CD14-positive monocyte (primary cell): ENCODE results near the gene PCID2. TPM values are rescaled to one million over a fixed set of nuclear protein-coding genes. Genes with fewer than 3 reads are reported as not detected.

Source experiments
- DNase-seq, 3 donors: peaks; one replicate each; pipeline ENCODE4 v3.0.0-alpha.2; 2011 to 2022
- H2AFZ ChIP-seq: 2 replicates; pipeline ENCODE4 v1.6.0; 2012; ENCODE audit warnings: mild to moderate bottlenecking, low read depth, low read length, inconsistent platforms; ENCODE audit not compliant: insufficient read depth, poor library complexity, severe bottlenecking
- H3K27ac ChIP-seq, 2 donors: 1 replicate in 1 of 2; 2 replicates in 1 of 2; pipeline ENCODE4 v1.5.1; 2012 to 2013; ENCODE audit warnings: low read length in 2 of 2, control low read depth in 1 of 2, inconsistent platforms in 1 of 2, low read depth in 1 of 2, mild to moderate bottlenecking in 1 of 2
- H3K27me3 ChIP-seq, 2 donors: one replicate each; pipeline versions ENCODE4 v1.6.0 to v1.6.1; 2011 to 2013; ENCODE audit warnings: low read length in 2 of 2; ENCODE audit not compliant: control insufficient read depth in 2 of 2, insufficient read depth in 2 of 2
- H3K36me3 ChIP-seq, 2 donors: replicated peaks in 1 of 2; 1 replicate in 1 of 2; 2 replicates in 1 of 2; pipeline versions ENCODE4 v1.5.1 to v1.6.1; 2012 to 2013; ENCODE audit warnings: low read length in 2 of 2, control low read depth in 1 of 2, inconsistent platforms in 1 of 2, mild to moderate bottlenecking in 1 of 2; ENCODE audit not compliant: insufficient read depth in 2 of 2, control insufficient read depth in 1 of 2
- H3K4me1 ChIP-seq, 2 donors: 1 replicate in 1 of 2; 2 replicates in 1 of 2; pipeline versions ENCODE4 v1.5.1 to v1.6.1; 2012 to 2013; ENCODE audit warnings: low read length in 2 of 2, control low read depth in 1 of 2, inconsistent platforms in 1 of 2, mild to moderate bottlenecking in 1 of 2, moderate library complexity in 1 of 2; ENCODE audit not compliant: insufficient read depth in 2 of 2, control insufficient read depth in 1 of 2
- H3K4me2 ChIP-seq: replicated peaks from 2 replicates; pipeline ENCODE3; 2012; ENCODE audit warnings: low read length, moderate library complexity, mild to moderate bottlenecking; ENCODE audit not compliant: poor library complexity, severe bottlenecking; ENCODE audit errors: extremely low read depth
- H3K4me3 ChIP-seq, 3 experiments: fragments of 200-600 bp in 1 of 3; sonication (generic) in 1 of 3; replicated peaks in 1 of 3; 1 replicate in 2 of 3; 2 replicates in 1 of 3; pipeline ENCODE4 v1.5.1; 2011 to 2013; ENCODE audit warnings: low read length in 3 of 3, mild to moderate bottlenecking in 3 of 3, control low read depth in 2 of 3, low read depth in 2 of 3, inconsistent platforms in 1 of 3, moderate library complexity in 1 of 3
- H3K79me2 ChIP-seq: 2 replicates; pipeline ENCODE4 v1.6.0; 2012; ENCODE audit warnings: mild to moderate bottlenecking, control low read depth, inconsistent platforms, low read length, moderate library complexity; ENCODE audit not compliant: insufficient read depth
- H3K9ac ChIP-seq: 2 replicates; pipeline ENCODE4 v1.6.0; 2017; ENCODE audit warnings: low read length, mild to moderate bottlenecking; ENCODE audit not compliant: insufficient read depth, poor library complexity, severe bottlenecking
- H3K9me3 ChIP-seq, 2 donors: replicated peaks in 1 of 2; 1 replicate in 1 of 2; 2 replicates in 1 of 2; pipeline versions ENCODE4 v1.5.1 to v1.6.1; 2012 to 2013; ENCODE audit warnings: low read length in 2 of 2, control low read depth in 1 of 2; ENCODE audit not compliant: control insufficient read depth in 1 of 2, insufficient read depth in 1 of 2
- H4K20me1 ChIP-seq: 2 replicates; pipeline ENCODE4 v1.6.0; 2012; ENCODE audit warnings: mild to moderate bottlenecking, low read length, control low read depth, moderate library complexity; ENCODE audit not compliant: insufficient read depth
- H3K27ac Mint-ChIP-seq, 7 donors: one replicate each; pipeline ENCODE4 v1.8.0; 2020; ENCODE audit warnings: mild to moderate bottlenecking in 7 of 7, mixed read lengths in 7 of 7, moderate library complexity in 6 of 7, inconsistent platforms in 2 of 7
- H3K27me3 Mint-ChIP-seq, 3 donors: one replicate each; pipeline ENCODE4 v1.8.0; 2021 to 2022; ENCODE audit warnings: low read depth in 3 of 3, mild to moderate bottlenecking in 3 of 3, mixed read lengths in 3 of 3, moderate library complexity in 3 of 3, inconsistent platforms in 1 of 3
- H3K36me3 Mint-ChIP-seq, 2 donors: one replicate each; pipeline ENCODE4 v1.8.0; 2020; ENCODE audit warnings: mixed read lengths in 2 of 2, inconsistent platforms in 1 of 2, mild to moderate bottlenecking in 1 of 2
- H3K4me1 Mint-ChIP-seq: one replicate; pipeline ENCODE4 v1.8.0; 2020; ENCODE audit warnings: mild to moderate bottlenecking, mixed read lengths
- H3K4me3 Mint-ChIP-seq, 2 donors: one replicate each; pipeline ENCODE4 v1.8.0; 2020; ENCODE audit warnings: mild to moderate bottlenecking in 2 of 2, mixed read lengths in 2 of 2, moderate library complexity in 1 of 2
- H3K9me3 Mint-ChIP-seq, 7 donors: one replicate each; pipeline ENCODE4 v1.8.0; 2020 to 2022; ENCODE audit warnings: mixed read lengths in 7 of 7, mild to moderate bottlenecking in 6 of 7, moderate library complexity in 6 of 7, inconsistent platforms in 2 of 7
- CTCF ChIP-seq: fragments of 200-600 bp; IDR thresholded peaks from one replicate; pipeline ENCODE4 v1.8.0; 2022; ENCODE audit warnings: antibody characterized with exemption, mild to moderate bottlenecking
- WGBS: methylation state at CpG from one replicate; pipeline ENCODE4 v1.1.5; 2013; ENCODE audit warnings: missing lambda C conversion rate; ENCODE audit not compliant: insufficient coverage; 5-methylcytosine and 5-hydroxymethylcytosine counted together
- intact Hi-C, 2 donors: fragments of 100-400 bp; cut with micrococcal nuclease; formaldehyde crosslinking; loops; one replicate each; pipeline versions ENCODE4 v1.15.0 to v1.15.1; 2023
- polyA plus RNA-seq, 3 donors: library from polyadenylated mRNA; depleted of rRNA in 1 of 3; unstranded in 2 of 3; stranded (reverse) in 1 of 3; fragments of 300-500 nt in 2 of 3; fragments of >200 nt in 1 of 3; fragmentation: Illumina TruSeq in 2 of 3; gene quantifications; 1 replicate in 2 of 3; 2 replicates in 1 of 3; pipeline ENCODE4 v1.2.3, GENCODE V29; 2012 to 2021

PCID2 gene
- polyA plus RNA-seq, 3 donors, result 31.5 to 39.8 (median 34.2) TPM

- intact Hi-C loops, result no loop called here
- Histone ChIP-seq H4K20me1 (no peaks in the 10 kb centered on the region), H3K4me3 (no peak overlapping the region), H2AFZ (no peak overlapping the region), H3K27me3 (peaks cover 0 to 13% of the 10 kb centered on the region in 2 donors), H3K9me3 (no peaks in the 10 kb centered on the region), H3K4me1 (no peaks in the 10 kb centered on the region), H3K9ac (no peak overlapping the region), H3K4me2 (no peak overlapping the region), H3K36me3 (no peaks in the 10 kb centered on the region), H3K79me2 (no peaks in the 10 kb centered on the region), H3K27ac (no peak overlapping the region)
- DNase-seq, result no peak
- H3K36me3 Mint-ChIP-seq, result no peaks in the 10 kb centered on the region
- H3K27ac Mint-ChIP-seq, result no peak overlapping the region
- WGBS, result 95% methylated on average over 9 of the region's 11 CpGs
- no peak for TF ChIP-seq CTCF
- H3K4me3 Mint-ChIP-seq, result no peak overlapping the region
- H3K27me3 Mint-ChIP-seq, result peaks cover 5 to 22% (median 13%) of the 10 kb centered on the region in 3 donors
- peaks cover 2% of the 10 kb centered on the region for H3K4me1 Mint-ChIP-seq
- peaks cover 0 to 6% (median 4%) of the 10 kb centered on the region in 7 donors for H3K9me3 Mint-ChIP-seq
Observed at GRCh38 chr13:113137691-113138298, 70.7 kb downstream of the PCID2 start.

- H3K27me3 Mint-ChIP-seq, result peaks cover 9 to 37% (median 24%) of the 10 kb centered on the region in 3 donors
- H3K9me3 ChIP-seq, result no peaks in the 10 kb centered on the region
- H4K20me1 ChIP-seq, result no peaks in the 10 kb centered on the region
- DNase-seq, result no peak
- H3K9ac ChIP-seq, result no peak overlapping the region
- H3K27ac Mint-ChIP-seq, result no peak overlapping the region
- no peaks in the 10 kb centered on the region for H3K4me1 ChIP-seq
- no CpG with 5 or more reads among the region's 2 CpGs for WGBS
- H3K4me2 ChIP-seq, result no peak overlapping the region
- H3K36me3 ChIP-seq, result no peaks in the 10 kb centered on the region
- intact Hi-C loops, result no loop called here
- H3K4me1 Mint-ChIP-seq, result peaks cover 2% of the 10 kb centered on the region
- no peak for TF ChIP-seq CTCF
- H3K4me3 ChIP-seq, result no peak overlapping the region
- peaks cover 9 to 34% of the 10 kb centered on the region in 2 donors for H3K27me3 ChIP-seq
- H3K79me2 ChIP-seq, result no peaks in the 10 kb centered on the region
- no peaks in the 10 kb centered on the region for H3K36me3 Mint-ChIP-seq
- peaks cover 0 to 8% (median 4%) of the 10 kb centered on the region in 7 donors for H3K9me3 Mint-ChIP-seq
- no peak overlapping the region for H2AFZ ChIP-seq
- H3K27ac ChIP-seq, result no peak overlapping the region
- no peak overlapping the region for H3K4me3 Mint-ChIP-seq
Observed at GRCh38 chr13:113135281-113135760, 73.1 kb downstream of the PCID2 start.
